Measurements from ENCODE around the gene EEF1G. TPM values are rescaled to one million over a fixed set of nuclear protein-coding genes. Genes with fewer than 3 reads are reported as not detected.

The EEF1G gene
- total and polyA plus RNA-seq, 9 of the 15 experiments (the other 6 are each of a cell fraction or from before 2014, with no cell fraction given): 985 to 2,349 (median 2,035) TPM

DNA sequence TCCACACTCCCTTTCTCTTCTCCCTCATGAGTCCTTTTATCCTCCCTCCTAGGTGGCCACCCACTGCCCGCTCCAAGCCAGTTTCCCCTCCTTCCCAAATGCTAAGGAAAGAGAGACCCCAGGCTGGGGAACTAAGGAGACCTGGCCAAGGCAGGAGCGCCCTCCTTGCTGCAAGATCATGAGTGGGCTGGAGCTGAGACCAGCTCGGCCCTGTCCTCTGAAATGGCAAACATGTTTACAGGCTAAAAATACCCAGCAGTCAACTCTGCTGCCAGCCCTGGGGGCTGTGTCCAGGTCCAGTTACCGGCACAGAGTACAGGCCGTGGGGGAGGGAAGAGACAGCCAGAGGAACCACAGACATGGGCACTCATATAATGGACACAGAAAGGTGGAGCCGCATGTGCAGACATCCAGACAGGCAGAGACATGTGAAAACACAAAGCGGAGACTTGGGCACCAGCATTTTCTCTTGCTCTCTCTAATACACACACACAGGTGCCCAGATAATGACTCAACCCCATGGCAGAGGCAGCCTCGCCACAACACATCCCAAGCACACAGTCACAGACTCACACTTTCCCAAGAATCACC lies 25.9 kb downstream of the EEF1G start (continued):
- TF ChIP-seq ZFP36 (IDR thresholded peaks at IDR 0.05; ENCODE audit: low read depth, low read length, partially characterized antibody) (no peak), ESRRB (CRISPR knock-in tag; IDR thresholded peaks at IDR 0.05; ENCODE audit: borderline replicate concordance) (no peak)

GRCh38 chr11:62546929-62547625 lies 26.6 kb downstream of the EEF1G start:
- POLR2A ChIA-PET: interaction anchor here (0.6 to 1.1 kb wide), 12 partner anchors 8 to 180 kb away, joined by 3 to 7 read pairs (median 4); partner anchors contain the start of genes HNRNPUL2 and TUT1
- H3K4me1 ChIP-seq (replicated peaks in 1 of 2; ENCODE audit: control insufficient read depth in 2 of 2, insufficient read depth in 2 of 2, low read length in 2 of 2): peaks cover 56 to 73% of the 10 kb centered on the region in 2 experiments
- intact Hi-C loops (cut with micrococcal nuclease): no loop called here
- BruUV-seq (replicated peaks): no TSS peak
- H3K9ac ChIP-seq (ENCODE audit: insufficient read depth in 1 of 2, low read depth in 2 of 2, low read length in 2 of 2): peak overlapping the region in 1 of 2 experiments; percentile 63; a peak in 3 of 4 replicates
- H3K27me3 ChIP-seq (ENCODE audit: control insufficient read depth in 2 of 2, insufficient read depth in 2 of 2, low read length in 2 of 2): no peaks in the 10 kb centered on the region
- peak overlapping the region; percentile 52; the same call in 1 of the 2 replicates for H2AFZ ChIP-seq (ENCODE audit: low read depth, low read length)
- ATAC-seq (peak; percentile 2), DNase-seq (ENCODE audit: extremely low read depth in 1 of 4, low spot score in 3 of 4) (no peak), FAIRE-seq (no peak)
- H3K36me3 ChIP-seq (ENCODE audit: control insufficient read depth, insufficient read depth, low read length): no peaks in the 10 kb centered on the region
- H3K79me2 ChIP-seq (ENCODE audit: control insufficient read depth, insufficient read depth, low read length): peaks cover 43% of the 10 kb centered on the region
- no peaks in the 10 kb centered on the region for H3K9me3 ChIP-seq (replicated peaks; ENCODE audit: control insufficient read depth, insufficient read depth, low read depth, low read length)
- H3K9me1 ChIP-seq (ENCODE audit: control insufficient read depth, insufficient read depth, low read length): peaks cover 6% of the 10 kb centered on the region
- H3K4me2 ChIP-seq (ENCODE audit: insufficient read depth, low read length): peak overlapping the region; percentile 47; the same call in 1 of the 2 replicates
- H3K27ac ChIP-seq (ENCODE audit: extremely low read depth, low read depth, low read length): no peak overlapping the region
- in situ Hi-C loops (cut with MboI): no loop called here
- H3K4me3 ChIP-seq: peak overlapping the region; percentile 67; the same call in 1 of the 2 replicates
- CTCF ChIA-PET (ENCODE audit: low intra/inter-chr PET ratio): interaction anchor here (2.0 kb wide), 1 partner anchor 153 kb away, joined by 6 read pairs; no protein-coding TSS in a partner anchor
- H4K20me1 ChIP-seq (replicated peaks; ENCODE audit: control insufficient read depth, insufficient read depth, low read length): no peaks in the 10 kb centered on the region; the same call in 1 of the 2 replicates
- WGBS (ENCODE audit: insufficient coverage, low coverage, missing lambda C conversion rate): 43% methylated on average over 28 of the region's 40 CpGs
- 0 out of 2 replicates have a peak, but pooled peaks have one; percentile 9 for TF ChIP-seq BRD4 (IDR thresholded peaks at IDR 0.05)
- TF ChIP-seq SMAD3 (CRISPR knock-in tag; conservative IDR thresholded peaks at IDR 0.05): no peak
- TF ChIP-seq, protein P1, sequence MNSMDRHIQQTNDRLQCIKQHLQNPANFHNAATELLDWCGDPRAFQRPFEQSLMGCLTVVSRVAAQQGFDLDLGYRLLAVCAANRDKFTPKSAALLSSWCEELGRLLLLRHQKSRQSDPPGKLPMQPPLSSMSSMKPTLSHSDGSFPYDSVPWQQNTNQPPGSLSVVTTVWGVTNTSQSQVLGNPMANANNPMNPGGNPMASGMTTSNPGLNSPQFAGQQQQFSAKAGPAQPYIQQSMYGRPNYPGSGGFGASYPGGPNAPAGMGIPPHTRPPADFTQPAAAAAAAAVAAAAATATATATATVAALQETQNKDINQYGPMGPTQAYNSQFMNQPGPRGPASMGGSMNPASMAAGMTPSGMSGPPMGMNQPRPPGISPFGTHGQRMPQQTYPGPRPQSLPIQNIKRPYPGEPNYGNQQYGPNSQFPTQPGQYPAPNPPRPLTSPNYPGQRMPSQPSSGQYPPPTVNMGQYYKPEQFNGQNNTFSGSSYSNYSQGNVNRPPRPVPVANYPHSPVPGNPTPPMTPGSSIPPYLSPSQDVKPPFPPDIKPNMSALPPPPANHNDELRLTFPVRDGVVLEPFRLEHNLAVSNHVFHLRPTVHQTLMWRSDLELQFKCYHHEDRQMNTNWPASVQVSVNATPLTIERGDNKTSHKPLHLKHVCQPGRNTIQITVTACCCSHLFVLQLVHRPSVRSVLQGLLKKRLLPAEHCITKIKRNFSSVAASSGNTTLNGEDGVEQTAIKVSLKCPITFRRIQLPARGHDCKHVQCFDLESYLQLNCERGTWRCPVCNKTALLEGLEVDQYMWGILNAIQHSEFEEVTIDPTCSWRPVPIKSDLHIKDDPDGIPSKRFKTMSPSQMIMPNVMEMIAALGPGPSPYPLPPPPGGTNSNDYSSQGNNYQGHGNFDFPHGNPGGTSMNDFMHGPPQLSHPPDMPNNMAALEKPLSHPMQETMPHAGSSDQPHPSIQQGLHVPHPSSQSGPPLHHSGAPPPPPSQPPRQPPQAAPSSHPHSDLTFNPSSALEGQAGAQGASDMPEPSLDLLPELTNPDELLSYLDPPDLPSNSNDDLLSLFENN (IDR thresholded peaks at IDR 0.05; ENCODE audit: low read depth in 2 of 2, low read length in 2 of 2): no peak
- TF ChIP-seq MYC (IDR thresholded peaks at IDR 0.05; ENCODE audit: low read depth, low read length): no peak
- no peak for TF ChIP-seq MYC (CRISPR knock-in tag; IDR thresholded peaks at IDR 0.05; ENCODE audit: borderline replicate concordance, low read depth)
- TF ChIP-seq ZBTB33 (CRISPR knock-in tag; IDR thresholded peaks at IDR 0.05): 0 out of 2 replicates have a peak, but pooled peaks have one; percentile 32
- TF ChIP-seq ZSCAN29 (IDR thresholded peaks at IDR 0.05): no peak
- TF ChIP-seq ZNF589 (CRISPR knock-in tag; IDR thresholded peaks at IDR 0.05; ENCODE audit: low read depth): no peak
- TF ChIP-seq RB1 (IDR thresholded peaks at IDR 0.05; ENCODE audit: low read depth): 0 out of 2 replicates have a peak, but pooled peaks have one; percentile 2
- TF ChIP-seq ZNF23 (CRISPR knock-in tag; IDR thresholded peaks at IDR 0.05): no peak

Data from K562 (cell line).